ENCODE measurements around the gene SLIT3. TPM values are rescaled to one million over a fixed set of nuclear protein-coding genes. Genes with fewer than 3 reads are reported as not detected.

Gene SLIT3
- total RNA-seq, 4 donors from 2014 or later: 28.4 to 77.2 (median 63.8) TPM

DNA sequence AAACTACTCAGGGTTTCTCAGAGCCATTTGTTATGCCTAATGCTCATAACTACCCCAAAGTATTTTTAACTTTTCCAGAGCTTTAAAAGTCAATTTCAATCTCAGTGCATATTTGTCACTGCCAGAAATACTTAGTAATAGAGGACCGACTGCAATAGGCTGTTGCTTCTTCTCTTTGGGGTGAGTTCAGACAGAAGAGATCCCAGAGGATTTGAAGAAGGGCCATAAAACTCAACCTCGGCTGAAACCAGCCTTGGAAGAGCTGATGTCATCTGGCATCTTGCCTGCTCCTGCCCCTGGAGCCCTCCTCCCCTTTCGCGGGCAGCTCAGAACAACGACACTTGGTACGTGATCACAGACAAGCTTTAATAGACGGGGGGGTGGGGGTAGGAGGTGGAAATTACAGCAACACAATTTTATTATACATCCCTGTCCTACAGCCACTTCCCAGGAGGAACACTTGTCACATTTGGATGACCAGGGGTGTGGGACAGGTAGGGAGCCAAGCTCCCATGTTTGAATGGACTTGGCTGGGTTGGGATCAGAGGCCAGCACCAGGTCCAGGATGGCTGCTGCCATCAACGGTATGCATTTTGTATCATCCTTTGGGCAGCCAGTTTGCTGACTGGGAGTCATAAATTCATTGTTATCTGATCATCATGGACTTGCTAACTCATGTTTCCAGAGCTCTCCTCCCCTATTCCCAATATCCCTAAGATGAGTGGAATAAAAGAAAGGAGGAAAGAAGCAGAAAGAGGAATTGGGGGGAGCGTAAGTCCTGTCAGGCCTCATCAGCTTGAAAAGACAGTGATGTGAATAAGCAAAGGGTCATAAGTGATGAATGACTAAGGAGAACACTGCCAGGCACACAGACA, 535.2 kb downstream of the SLIT3 start:
- WGBS, 2 donors: 46 to 62% methylated on average over 9 of the region's 9 CpGs
- intact Hi-C loops (cut with DNase I): no loop called here
- DNase-seq: peak in 1 of 2 donors; percentile 23
- no peak overlapping the region for H3K27ac ChIP-seq
- no peaks in the 10 kb centered on the region for H3K36me3 ChIP-seq
- TF ChIP-seq, protein P1, sequence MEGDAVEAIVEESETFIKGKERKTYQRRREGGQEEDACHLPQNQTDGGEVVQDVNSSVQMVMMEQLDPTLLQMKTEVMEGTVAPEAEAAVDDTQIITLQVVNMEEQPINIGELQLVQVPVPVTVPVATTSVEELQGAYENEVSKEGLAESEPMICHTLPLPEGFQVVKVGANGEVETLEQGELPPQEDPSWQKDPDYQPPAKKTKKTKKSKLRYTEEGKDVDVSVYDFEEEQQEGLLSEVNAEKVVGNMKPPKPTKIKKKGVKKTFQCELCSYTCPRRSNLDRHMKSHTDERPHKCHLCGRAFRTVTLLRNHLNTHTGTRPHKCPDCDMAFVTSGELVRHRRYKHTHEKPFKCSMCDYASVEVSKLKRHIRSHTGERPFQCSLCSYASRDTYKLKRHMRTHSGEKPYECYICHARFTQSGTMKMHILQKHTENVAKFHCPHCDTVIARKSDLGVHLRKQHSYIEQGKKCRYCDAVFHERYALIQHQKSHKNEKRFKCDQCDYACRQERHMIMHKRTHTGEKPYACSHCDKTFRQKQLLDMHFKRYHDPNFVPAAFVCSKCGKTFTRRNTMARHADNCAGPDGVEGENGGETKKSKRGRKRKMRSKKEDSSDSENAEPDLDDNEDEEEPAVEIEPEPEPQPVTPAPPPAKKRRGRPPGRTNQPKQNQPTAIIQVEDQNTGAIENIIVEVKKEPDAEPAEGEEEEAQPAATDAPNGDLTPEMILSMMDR (IDR thresholded peaks at IDR 0.05): no peak
- TF ChIP-seq POLR2A (IDR thresholded peaks at IDR 0.05): no peak
- no peaks in the 10 kb centered on the region for H3K27me3 ChIP-seq
- H3K9me3 ChIP-seq: no peaks in the 10 kb centered on the region
- H3K4me1 ChIP-seq: peaks cover 0 to 4% of the 10 kb centered on the region in 2 donors
- H3K4me3 ChIP-seq (replicated peaks in 1 of 3): no peak overlapping the region

DNA sequence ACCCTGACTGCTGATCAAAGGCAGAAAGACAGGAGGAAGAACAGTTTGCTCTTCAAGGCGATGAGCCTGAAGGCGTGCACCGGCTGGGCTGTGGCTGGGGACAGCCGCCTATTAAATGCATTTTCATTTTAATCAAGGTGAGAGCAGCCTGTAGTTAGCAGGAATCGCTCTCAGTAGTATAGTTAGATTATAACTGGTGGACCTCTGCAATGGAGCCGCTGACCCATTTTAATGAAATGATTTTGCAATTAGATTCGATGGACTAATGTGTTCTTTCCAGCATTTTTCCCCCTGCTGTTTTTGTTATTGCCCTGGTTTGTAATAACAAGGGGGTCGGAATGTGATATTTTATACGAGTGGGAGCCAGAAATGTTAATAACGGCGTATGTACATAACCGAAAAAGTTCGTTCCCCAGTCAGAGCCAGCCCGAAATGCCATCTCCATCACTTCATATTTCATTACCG, 535.8 kb downstream of the SLIT3 start:
- H3K4me3 ChIP-seq (replicated peaks in 1 of 3): no peak overlapping the region
- no peak for DNase-seq
- no peaks in the 10 kb centered on the region for H3K27me3 ChIP-seq
- TF ChIP-seq, protein P1 (IDR thresholded peaks at IDR 0.05): no peak
- intact Hi-C loops (cut with DNase I): no loop called here
- no peaks in the 10 kb centered on the region for H3K9me3 ChIP-seq
- no peaks in the 10 kb centered on the region for H3K36me3 ChIP-seq
- 86 to 90% methylated on average over 15 of the region's 15 CpGs for WGBS, 2 donors
- H3K4me1 ChIP-seq: peaks cover 0 to 4% of the 10 kb centered on the region in 2 donors
- H3K27ac ChIP-seq: no peak overlapping the region

DNA sequence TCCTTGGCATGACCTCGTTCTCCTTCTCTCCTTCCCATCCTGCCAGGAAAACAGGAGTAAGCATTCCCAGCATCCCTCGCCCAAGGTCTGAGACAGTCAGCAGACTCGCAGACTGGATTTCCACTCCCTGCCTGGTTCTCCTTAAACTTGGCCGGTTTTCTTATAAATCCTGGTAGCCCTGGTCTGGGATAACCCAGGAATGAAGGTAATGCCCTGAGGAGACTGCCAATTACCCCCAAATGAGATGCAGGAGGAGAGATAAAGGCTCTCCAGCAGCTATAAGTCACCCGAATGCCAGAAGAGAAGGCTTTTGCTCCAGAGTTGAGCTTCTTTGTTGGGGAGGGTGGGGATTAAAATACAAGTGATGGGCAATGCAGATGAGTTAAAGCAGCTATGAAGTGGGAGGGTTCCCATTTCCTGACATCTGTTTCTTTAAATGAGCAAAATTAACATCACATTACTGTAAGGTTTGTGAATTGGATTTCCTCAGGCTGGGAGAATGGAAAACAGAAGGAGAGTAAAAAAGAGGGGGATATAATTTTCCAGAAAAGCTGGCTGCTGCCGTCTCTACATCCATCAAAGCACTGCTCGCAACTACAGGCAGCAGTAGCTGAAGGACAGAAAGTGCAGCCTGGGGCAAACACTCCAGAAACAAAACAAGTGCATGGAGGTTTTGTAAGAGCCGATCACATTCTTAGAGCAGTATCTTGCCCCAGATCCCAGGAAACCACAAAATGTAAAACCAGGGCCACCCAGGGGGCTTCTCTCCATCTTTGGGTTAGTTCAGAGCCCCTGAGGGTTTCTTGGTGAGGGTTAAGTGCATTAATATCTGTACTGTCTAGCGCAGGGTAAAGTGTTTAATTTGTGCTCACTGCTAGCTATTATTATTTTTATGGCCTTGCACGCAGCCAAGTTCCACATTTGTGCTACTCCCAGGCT, 544.2 kb downstream of the SLIT3 start:
- no peaks in the 10 kb centered on the region for H3K27me3 ChIP-seq
- H3K4me3 ChIP-seq (replicated peaks in 1 of 3): no peak overlapping the region
- H3K27ac ChIP-seq: no peak overlapping the region
- DNase-seq: no peak
- intact Hi-C loops (cut with DNase I): no loop called here
- peaks cover 6 to 14% of the 10 kb centered on the region in 2 donors for H3K36me3 ChIP-seq
- no peaks in the 10 kb centered on the region for H3K9me3 ChIP-seq
- TF ChIP-seq, protein P1 (IDR thresholded peaks at IDR 0.05): no peak
- TF ChIP-seq POLR2A (IDR thresholded peaks at IDR 0.05): no peak
- 90 to 92% methylated on average over 10 of the region's 10 CpGs for WGBS, 2 donors
- no peaks in the 10 kb centered on the region for H3K4me1 ChIP-seq

DNA sequence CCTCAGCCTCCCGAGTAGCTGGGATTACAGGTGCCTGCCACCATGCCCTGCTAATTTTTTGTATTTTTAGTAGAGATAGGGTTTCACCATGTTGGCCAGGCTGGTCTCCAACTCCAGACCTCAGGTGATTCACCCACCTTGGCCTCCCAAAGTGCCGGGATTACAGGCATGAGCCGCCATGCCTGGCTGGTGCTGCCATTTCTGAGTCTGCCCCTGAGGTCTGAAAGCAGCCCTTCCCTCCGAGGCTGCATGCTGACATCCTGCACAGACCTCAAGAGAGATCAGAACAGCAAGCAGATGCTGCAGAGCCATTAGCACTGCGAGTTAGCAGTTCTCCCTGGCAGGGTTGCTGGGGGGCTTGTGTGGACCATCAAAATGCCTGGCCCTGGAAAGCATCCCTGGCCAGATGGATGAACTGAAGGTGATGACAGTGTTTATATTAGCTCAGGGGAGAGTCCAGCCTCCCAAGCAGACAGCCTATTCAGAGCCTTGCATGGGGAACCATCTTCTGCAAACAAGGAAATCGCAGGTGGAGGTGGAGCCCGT, 545.3 kb downstream of the SLIT3 start:
- WGBS, 2 donors: 87 to 100% methylated on average over 3 to 7 of the region's 7 CpGs
- H3K27me3 ChIP-seq: no peaks in the 10 kb centered on the region
- H3K27ac ChIP-seq: no peak overlapping the region
- H3K36me3 ChIP-seq: peaks cover 6 to 14% of the 10 kb centered on the region in 2 donors
- no peaks in the 10 kb centered on the region for H3K9me3 ChIP-seq
- no peak for DNase-seq
- no peaks in the 10 kb centered on the region for H3K4me1 ChIP-seq
- TF ChIP-seq, protein P1 (IDR thresholded peaks at IDR 0.05): no peak
- no peak for TF ChIP-seq POLR2A (IDR thresholded peaks at IDR 0.05)
- H3K4me3 ChIP-seq (replicated peaks in 1 of 3): no peak overlapping the region
- intact Hi-C loops (cut with DNase I): no loop called here
